NCI-H2227 (cell line): ENCODE results near the gene PSG2.
"Not testable (repeated sequence)": the region's sequence is repeated elsewhere in the genome, so short reads cannot be mapped to it uniquely, and the experiment has no call there.

Experiments used
- DNase-seq: peaks from one replicate; lab custom pipeline; 2025; ENCODE audit not compliant: unreplicated experiment; lab: John Stamatoyannopoulos, UW

PSG2 gene

GRCh38 chr19:43082601-43083000, at the start of gene PSG2:
TSS of gene PSG2 (minus strand) at chr19:43082701. CDS start at chr19:43082569, 132 bp downstream.
- DNase-seq = not testable (repeated sequence)

- not testable (repeated sequence) for DNase-seq
These were observed 48.9 kb upstream of the PSG2 start for GRCh38 chr19:43131281-43131842.

- not testable (repeated sequence) for DNase-seq
These were observed 46.7 kb upstream of the PSG2 start for GRCh38 chr19:43129197-43129596.

GRCh38 chr19:43127336-43127735, 44.8 kb upstream of the PSG2 start:
- DNase-seq = not testable (repeated sequence)

GRCh38 chr19:43126720-43127119, 44.2 kb upstream of the PSG2 start:
- no peak for DNase-seq

GRCh38 chr19:43124360-43124759, 41.9 kb upstream of the PSG2 start:
- DNase-seq = no peak

GRCh38 chr19:43120433-43121026, 38.0 kb upstream of the PSG2 start:
- not testable (repeated sequence) for DNase-seq

- not testable (repeated sequence) for DNase-seq
These were observed 37.0 kb upstream of the PSG2 start for GRCh38 chr19:43119526-43119925.

- DNase-seq = not testable (repeated sequence)
These were observed 33.9 kb upstream of the PSG2 start for GRCh38 chr19:43116421-43116820.

- not testable (repeated sequence) for DNase-seq
These were observed 33.0 kb upstream of the PSG2 start for GRCh38 chr19:43115548-43115947.

- DNase-seq = not testable (repeated sequence)
These were observed 32.6 kb upstream of the PSG2 start for GRCh38 chr19:43115064-43115463.

GRCh38 chr19:43114626-43115025, 32.1 kb upstream of the PSG2 start:
- DNase-seq = not testable (repeated sequence)

GRCh38 chr19:43107401-43107800, 24.9 kb upstream of the PSG2 start:
- DNase-seq = not testable (repeated sequence)

GRCh38 chr19:43105496-43105895, 23.0 kb upstream of the PSG2 start:
- no peak for DNase-seq

- DNase-seq = not testable (repeated sequence)
These were observed 21.8 kb upstream of the PSG2 start for GRCh38 chr19:43104215-43104850.

GRCh38 chr19:43101950-43102349, 19.4 kb upstream of the PSG2 start:
- DNase-seq = no peak

- not testable (repeated sequence) for DNase-seq
These were observed 15.9 kb upstream of the PSG2 start for GRCh38 chr19:43098416-43098815.

- peak; percentile 54 for DNase-seq
These were observed 5.3 kb upstream of the PSG2 start for GRCh38 chr19:43087702-43088340.

GRCh38 chr19:43085796-43086530, 3.5 kb upstream of the PSG2 start:
- DNase-seq = not testable (repeated sequence)

GRCh38 chr19:43084196-43084832, 1.8 kb upstream of the PSG2 start:
- DNase-seq = not testable (repeated sequence)

- not testable (repeated sequence) for DNase-seq
These were observed 1.2 kb upstream of the PSG2 start for GRCh38 chr19:43083721-43084120.
